ENCODE measurements around the gene MAP4K1.
A peak's percentile ranks its signal among the peaks of the same experiment; 100 is the strongest.

The MAP4K1 gene

DNA sequence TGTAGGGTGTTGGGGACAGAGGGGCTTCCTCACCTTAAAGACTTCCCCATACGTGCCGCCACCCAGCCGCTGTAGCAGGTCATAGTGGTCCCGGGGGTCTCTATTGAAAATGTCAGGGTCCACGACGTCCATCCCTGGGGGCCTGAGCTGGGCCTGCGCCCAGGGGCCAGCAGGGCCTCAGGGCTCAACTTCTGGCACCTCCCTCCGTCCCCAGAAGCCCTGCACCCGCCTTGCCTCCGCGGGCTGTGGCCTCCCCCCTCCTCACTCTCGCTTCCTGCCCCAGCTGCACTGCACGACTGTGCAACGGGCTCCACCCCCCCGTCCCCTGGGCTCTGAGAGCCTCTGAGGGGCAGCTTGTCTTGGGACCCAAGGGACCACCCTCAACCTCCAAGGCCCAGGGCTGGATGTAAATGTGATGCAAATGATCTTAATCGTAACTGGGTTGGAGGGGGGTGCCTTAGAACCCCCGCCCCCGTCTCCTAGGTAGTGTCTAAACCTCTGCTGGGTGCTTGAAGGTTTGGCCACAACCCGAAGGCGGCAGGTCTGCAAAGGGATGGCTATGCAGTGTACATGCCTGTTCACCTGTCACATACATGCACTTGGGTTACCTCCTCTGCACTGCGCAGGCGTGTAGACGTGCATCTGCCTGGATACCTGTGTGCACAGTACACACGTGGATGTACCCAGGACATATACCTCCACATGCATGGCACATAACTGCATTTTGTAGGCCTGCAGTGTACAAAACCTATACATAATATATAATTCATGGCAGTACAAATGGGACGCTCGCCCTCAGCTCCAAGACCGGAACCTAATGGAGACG lies at the start of gene MAP4K1:
MAP4K1 (minus strand) TSS at position 190 of the 826 bp plus-strand sequence; CDS start at position 132, 58 bp downstream.
- peak; percentile 46 for DNase-seq

DNA sequence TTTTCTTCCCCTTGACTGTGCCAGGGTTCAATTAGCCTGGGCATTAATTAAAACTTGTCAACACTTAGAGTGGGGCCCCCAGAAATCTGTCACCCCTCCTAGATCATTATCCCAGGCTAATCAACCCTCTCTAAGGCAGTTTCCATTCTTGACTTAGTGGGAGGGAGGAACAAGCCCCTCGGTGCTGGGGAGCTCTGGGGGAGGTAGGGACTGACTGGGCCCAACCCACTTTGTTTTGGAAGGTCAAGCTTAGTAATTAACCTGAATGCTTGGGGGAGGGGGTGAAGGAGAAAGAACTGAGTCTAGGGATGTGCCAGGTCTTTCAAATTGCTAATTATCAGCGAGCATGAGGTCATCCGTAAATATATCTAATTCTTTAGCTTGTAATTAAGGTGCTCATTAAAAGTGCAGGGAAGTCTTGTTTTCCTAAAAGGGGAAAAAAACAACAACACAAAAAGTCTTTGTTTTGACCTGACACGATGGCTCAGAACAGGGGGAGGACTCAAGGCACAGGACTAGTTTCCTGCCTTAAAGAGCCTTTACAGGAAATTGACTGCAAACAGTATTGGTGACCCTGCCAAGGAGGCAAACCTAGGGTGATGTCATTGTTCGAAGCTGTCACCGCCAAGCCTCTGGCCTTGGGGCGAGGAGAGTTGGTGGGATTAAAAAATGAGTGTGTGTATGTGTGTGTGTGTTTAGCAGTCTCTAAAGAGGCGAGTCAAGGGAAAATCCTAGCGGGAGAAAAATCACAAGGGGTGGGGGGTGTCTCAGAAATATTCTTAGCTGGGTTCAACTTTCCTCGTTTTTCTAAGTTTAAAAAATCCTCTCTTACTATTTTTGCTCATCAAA lies 49.1 kb upstream of the MAP4K1 start:
- DNase-seq = no peak

DNA sequence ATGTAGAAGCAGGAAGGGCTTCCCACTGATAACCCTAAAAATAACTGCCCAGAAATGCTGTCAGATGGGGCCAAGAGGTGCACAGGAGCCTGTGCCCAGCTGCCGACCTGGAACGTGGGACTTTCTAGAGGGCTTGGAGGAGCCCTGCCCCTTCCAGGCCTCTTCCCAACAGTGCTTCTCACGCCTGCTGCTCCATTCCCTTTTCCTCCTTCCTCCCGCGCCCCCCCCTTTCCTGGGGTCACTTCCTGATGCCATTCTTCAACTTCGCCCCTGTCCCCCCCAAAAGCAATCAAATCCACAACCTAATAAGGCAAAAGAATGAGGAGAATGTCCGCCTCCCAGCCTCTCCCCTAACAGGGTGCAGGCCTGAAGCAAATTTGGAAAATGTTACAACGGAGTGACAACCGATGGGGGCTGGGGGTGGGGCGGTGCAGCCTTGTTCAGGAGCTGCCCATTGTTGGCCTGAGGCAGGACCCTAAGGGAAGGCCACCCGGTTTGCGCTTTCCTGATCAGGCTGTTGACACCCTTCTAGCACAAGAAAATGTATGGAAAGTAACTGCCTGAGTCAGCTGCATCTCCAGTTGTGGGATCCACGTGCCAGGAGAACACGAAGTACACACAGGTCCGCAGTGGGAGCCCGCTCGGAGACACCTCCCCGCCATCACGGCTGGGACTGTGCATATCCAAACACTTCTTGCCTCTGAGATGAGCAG lies 48.4 kb upstream of the MAP4K1 start:
- no peak for DNase-seq

DNA sequence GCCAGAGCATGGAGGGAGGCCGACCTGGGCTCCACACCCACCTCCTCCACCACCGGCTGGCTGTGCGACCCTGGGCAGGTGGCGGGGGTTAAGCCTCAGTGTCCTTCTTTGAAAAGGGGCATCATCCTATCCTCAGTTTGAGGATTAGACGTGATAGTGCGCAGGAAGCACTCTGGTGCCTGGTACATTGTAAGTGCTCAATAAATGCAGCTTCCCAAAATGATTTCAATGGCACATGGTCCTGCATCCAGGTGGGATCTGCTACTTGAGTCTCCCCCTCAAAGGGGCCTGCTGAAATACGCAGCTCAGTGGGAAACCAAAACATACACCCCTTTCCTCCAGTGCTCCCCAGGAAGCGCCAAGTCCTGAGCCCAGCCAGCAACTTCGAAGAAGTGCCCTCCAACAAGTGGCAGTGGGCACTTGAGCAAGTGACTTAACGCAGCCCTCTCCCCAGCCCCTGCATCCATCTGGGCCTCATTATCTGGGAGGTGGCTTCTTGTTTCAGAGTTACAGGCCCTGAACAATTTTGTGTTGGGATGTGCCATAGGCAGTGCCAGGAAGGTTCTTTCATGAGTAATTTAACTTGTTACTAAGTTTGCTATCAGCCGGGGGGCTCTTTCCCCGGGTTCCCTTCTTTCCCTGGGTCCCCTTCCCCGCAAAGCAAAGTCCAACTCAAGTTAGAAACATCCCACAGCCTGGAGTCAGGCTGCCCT lies 47.6 kb upstream of the MAP4K1 start:
- no peak for DNase-seq

DNA sequence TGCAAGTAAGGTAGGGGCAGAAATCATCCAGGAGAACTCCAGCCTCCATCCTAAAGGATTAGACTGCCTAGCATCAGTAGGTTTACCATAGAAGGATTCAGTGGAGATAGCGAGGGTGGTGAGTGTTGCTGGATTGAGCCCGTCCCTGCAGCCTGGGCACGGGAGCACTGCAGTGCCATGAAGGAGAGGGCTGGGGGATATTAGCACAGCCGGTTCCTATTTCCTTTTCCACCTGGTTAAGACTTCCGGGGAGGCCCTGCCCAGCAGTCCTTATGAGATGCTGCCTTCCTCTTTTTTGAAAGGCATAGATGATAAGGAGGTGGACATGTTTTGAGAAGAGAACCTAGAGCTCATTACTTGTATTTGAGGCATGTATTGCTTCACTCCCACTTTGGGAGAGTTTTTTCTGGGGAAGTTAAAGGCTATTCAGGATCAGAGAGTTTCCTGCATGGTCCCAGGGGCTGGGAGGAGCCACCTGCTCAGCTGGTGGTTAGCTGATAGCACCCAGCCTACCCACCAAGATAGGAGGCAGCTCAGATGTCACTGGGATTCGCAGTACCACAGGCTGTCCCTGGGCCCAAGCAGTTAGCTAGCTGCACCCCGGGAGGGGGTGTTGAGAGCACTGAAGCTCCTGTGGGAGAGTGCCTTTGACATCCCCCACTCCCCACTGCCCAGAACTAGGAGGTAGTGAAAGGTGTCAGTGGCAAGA lies 46.9 kb upstream of the MAP4K1 start:
- no peak for DNase-seq

DNA sequence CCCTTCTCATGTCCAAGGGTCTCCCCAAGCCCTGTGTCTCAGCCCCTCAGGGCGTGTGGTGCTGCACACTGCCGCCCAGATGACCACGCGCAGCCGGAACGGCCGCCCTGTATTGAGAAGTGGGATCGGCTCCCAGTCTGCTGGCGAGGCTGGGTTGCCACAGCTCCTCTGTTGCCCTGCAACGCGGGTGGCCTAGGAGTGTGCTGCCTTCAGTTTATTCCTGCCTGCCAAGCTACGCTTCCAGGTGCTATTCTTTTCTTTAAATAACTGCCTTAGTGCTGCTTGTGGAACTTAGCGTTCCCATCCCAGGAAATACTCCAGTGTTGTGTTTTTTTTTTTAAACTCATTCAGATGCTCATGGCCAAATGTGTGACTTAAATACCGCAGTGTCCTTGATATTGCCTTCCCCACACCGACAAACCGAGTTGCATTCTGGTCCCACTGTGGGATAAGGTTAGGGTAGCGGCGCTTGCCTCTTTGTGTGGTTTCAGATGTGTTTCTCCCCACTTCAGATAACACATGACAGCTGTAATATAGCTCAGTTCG lies 46.3 kb upstream of the MAP4K1 start:
- DNase-seq = no peak

DNA sequence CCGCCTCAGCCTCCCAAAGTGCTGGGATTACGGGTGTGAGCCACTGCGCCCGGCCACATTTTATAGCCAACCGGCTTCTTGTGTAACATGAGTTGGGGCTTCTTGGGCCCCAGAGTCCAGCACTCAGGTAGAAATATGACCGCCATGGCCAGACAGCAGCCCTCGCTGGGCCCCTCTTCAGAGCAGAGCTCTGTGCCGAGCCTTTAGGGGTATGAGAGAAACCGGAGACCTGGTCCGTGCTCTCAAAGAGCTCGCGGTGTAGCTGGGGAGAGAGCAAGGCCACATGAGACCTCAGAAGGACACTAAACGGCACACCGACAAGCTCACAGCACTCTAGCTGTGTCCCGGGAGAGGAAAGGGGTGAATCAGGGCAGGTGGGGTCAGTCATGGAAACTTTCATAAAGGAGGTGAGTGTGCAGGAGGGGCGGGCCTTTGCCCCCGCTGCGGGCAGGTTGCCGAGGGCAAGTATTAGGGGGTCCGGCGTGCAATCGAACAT lies 45.5 kb upstream of the MAP4K1 start:
- no peak for DNase-seq

DNA sequence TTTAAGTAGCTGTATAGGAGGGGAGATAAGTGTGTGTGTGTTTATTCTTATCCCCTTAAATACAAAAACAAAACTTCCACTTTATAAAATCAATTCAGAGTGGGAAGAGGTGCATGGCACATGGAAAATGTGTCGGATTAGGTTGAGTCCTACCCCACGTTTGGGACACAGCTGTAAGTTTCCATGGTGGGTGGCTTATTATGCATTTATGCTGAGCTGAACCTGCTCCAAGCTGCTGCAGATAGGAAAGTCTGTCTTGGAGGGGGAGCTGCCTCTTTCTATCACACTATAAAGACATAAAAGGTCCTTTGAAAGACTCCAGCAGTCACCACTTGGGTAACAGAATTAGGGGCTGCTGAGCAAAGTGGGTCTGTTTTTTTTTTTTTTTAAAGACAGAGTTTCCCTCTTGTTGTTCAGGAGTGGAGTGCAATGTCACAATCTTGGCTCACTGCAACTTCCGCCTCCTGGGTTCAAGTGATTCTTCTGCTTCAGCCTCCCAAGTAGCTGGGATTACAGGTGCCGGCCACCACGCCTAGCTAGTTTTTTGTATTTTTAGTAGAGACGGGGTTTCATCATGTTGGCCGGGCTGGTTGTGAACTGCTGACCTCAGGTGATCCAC lies 44.9 kb upstream of the MAP4K1 start:
- DNase-seq = no peak

DNA sequence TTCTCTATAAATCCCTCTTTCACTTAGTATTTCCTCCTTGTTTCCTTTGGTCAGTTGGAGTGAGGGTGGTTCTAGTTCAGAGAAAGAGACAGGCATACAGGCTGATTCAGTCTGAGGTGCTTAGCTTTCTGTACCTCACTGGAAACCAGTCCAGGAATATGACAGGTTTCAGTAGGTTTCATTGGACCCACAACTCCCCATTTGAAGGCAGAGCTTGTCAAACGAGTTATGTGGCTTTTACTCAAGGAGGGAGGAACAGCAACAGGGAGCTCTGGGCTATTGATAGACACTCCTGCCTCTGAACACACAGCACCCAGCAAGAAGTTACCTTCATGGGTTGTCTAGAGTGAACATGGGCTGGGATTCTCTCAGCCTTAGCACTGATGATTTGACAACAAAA lies 44.2 kb upstream of the MAP4K1 start:
- DNase-seq = no peak

DNA sequence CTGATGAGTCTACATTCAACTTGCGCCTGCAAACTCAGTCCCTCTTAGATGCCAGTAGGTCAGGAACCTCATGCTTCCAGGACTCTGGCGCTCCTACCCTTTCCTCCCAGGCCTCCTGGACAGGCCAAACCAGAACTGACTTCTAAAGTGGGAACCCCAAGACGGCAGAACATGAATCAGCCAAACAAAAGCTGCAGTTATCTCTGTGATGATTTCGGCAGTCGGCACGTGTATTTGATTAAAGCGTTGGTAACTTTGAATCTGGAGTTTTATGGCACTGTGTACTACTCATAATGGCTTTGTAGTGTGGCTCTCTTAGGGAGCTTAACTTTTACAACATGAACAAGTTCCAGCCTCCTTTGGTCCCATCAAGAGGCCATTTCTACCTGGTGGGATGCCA lies 43.4 kb upstream of the MAP4K1 start:
- no peak for DNase-seq

DNA sequence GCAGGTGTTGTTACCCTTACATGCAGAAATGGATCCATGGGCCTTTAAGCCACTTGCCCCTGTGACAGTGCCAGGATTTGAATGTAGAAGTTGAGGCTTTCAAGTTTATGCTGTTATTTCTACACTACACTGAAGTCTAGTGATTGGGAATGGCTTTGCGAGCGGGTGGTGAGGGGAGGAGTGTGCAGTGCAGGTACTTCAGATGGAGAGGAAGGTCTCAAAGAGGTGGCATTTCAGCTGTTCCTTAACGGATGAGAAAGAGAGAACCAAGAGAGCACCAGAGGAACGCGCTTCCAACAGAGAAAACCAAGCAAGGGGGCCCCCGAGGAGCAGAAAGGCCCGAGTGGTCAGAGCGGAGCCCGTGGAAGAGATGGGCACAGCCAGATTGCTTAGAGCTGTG lies 43.0 kb upstream of the MAP4K1 start:
- DNase-seq = no peak

DNA sequence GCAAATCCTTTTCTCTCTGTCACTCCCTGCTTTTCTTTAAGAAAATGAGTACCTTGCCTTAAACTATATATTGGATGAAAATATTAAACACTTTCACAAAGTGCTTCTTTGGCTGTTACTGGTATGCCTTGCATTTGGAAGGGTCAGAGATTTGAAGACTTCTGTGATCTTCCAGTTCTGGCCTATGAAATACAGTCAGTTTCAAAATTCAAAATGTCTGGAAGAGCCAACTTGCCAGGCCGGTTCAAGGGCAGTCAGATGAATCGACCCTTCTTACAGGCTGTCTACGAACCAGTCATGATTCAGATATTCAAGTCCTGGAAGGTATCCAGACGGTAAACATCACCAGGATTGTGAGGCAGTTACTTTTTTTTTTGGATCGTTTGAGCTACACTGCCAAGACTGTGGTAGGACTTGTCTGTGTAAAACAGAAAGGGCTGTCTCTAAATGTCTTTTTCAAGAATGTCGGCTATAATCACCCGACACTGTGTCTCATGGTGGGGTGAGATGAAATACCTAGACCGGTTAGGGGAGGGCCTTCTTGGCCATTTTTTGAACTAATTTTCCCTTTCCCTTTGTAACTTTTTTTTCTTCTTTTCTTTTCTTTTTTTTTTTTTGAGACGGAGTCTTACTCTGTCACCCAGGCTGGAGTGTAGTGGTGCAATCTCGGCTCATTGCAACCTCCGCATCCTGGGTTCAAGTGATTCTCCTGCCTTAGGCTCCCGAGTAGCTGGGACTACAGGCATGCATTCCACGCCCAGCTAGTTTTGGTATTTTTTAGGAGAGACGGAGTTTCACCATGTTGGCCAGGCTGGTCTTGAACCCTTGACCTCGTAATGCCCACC lies 40.9 kb upstream of the MAP4K1 start:
- DNase-seq = no peak

DNA sequence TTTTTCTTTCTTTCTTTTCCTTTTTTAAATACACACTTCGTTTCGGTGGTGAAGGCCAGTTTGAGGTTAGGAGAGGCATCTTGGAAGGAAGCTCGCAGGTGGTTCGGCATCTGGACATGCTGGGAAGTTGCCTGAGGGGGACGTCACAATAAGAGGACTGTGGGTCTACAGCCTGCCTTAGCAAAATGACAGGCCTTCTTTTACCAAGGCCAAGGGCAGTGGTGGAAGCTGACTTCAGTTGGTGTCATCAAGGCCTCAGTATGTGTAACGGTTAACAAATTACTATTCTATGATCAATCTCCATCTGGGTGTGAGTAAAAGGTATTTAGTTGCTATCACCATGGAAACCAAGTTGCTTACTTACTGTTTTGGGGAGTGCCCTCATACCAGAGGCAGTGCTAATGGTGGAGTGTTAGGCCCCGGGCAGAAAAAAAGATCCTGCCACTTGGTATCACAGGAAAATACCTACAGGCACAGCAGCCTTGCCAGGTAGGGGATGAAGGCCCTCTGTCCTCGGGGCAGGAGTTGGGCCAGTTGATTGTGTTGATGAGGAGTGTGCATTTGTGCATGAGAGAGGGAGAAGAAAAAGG lies 40.0 kb upstream of the MAP4K1 start:
- DNase-seq = no peak

DNA sequence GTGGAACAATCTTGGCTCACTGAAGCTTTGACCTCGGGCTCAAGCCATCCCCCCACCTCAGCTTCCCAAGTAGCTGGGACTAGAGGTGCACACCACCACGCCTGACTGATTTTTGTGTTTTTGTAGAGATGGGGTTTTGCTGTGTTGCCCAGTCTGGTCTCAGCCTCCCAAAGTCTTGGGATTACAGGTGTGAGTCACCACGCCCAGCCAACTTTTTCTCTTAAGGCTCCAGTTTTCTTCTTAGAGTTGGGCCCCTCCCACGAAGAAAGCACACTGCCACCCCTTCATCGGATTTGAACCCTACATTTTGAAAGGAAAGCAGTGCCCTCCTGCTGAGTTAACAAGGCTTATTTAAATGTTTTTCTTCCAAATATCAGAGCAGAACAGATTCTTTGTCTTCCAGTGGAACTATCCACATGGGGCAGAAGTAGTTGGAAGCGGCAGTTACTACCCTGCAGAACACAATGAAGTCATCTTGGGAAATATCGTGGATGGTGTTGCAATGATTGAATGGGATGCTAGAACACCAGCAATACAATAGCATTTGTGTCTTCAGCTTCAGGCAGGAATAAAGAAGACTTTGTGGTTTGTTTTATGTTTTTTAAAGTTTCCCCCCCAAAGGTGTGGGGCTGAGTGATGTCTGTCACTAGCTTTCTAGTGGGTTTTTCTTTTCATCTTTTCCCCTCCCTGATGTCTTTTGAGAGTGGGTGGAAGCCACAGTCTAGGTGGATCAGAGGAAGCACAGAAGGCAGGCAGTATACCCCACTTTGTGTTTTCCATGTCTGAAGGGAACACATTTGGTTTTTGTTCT lies 38.6 kb upstream of the MAP4K1 start:
- DNase-seq = no peak

DNA sequence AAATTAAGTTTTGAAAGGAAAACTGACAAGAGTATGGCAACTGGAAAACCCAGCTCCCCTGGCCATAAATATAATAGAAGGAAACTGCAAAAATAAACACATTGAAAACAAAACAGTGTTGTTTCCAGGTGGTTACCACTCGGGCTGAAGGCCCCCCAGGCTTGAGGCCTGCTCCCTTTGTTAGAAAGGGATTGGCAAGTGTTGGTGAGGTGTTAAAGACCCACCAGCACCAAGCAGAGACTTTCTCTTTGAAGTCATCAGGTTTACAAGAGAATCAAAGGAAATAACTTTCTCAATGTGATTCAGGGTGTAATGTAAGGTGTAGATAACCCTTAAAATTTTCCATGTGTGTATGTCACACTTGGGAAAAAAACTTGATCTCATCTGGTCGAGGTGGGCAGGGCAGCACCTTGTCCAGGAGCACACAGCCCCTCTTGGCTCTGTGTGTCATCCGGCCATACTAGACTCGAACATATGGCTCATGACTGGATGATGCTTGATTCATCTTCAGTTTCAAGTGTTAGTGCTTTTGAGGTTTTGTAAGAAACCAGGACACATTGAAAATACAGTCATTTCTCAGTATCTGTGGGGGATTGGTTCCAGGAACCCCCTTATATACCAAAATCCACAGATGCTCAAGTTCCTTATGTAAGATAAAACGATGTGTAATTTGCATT lies 37.5 kb upstream of the MAP4K1 start:
- no peak for DNase-seq

DNA sequence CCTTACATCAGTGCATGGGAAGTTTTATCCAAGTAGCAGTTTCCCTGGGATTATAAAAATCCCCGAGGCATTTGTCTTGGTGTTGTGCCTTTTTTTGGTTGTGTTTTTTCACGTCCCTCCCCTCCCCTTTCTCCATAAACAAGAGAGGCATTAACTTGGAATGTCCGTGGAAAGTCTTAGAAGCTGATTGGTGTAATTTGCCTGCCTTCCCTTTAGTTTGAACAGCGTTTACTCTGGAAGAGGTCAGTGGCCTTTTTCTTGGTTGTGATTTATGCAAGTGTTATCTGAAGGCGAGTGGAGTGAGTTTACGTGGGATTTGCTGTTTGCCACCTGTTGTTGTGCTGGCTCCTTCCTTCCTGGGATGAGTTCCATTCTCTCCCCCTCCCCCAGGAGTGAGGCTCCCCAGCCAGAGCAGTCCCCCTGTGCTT lies 36.9 kb upstream of the MAP4K1 start:
- no peak for DNase-seq

DNA sequence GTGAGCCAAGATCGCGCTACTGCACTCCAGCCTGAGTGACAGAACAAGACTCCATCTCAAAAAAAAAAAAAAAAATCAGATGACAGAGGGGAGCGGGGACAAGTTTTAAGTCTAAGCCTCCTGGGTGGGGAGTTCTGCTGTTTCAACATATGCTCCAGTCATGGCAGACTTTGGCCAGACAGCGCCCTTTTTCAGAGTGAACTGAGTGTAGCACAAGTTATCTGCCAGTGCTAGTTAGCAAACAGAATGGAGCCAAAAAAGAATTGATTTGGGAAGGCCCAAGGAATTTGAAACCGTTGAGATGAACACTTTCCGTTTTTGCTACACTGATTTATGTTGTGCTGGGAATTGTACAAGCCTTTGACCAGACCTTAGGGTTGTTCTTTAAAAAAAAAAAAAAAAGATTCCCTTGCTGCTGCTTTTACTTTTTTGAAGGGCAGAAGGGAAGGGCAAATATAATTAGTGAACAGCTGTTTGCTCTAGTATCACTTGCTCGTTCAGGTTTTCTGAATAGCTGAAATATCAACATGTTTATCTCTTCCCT lies 35.3 kb upstream of the MAP4K1 start:
- no peak for DNase-seq
